NB4 (cell line): Measurements from ENCODE around the gene MCC.

Experiments
- CTCF ChIP-seq: IDR thresholded peaks from one replicate; pipeline ENCODE4 v1.5.1; 2012; ENCODE audit warnings: low read depth, low read length
- POLR2A ChIP-seq: IDR thresholded peaks from 2 replicates; pipeline ENCODE4 v1.6.1; 2011; ENCODE audit warnings: mild to moderate bottlenecking; ENCODE audit not compliant: insufficient read length; ENCODE audit errors: extremely low read depth

GRCh38 chr5:113108485-113108884, 379.8 kb downstream of the MCC start:
- TF ChIP-seq CTCF (no peak), POLR2A (no peak)
